DND-41 (cell line): ENCODE data around the gene TTC28.

Experiments used
- EZH2 ChIP-seq: IDR thresholded peaks from 3 replicates; pipeline ENCODE4 v1.6.1; 2012; ENCODE audit warnings: borderline replicate concordance, low read depth, mild to moderate bottlenecking, moderate library complexity, low read length, inconsistent platforms; ENCODE audit not compliant: severe bottlenecking
- TF ChIP-seq, protein P1 (sequence below): IDR thresholded peaks from 2 replicates; pipeline ENCODE4 v1.5.1; 2012; ENCODE audit warnings: borderline replicate concordance, low read length, moderate library complexity, mild to moderate bottlenecking; ENCODE audit not compliant: poor library complexity, severe bottlenecking; ENCODE audit errors: extremely low read depth

- TF ChIP-seq, protein P1, sequence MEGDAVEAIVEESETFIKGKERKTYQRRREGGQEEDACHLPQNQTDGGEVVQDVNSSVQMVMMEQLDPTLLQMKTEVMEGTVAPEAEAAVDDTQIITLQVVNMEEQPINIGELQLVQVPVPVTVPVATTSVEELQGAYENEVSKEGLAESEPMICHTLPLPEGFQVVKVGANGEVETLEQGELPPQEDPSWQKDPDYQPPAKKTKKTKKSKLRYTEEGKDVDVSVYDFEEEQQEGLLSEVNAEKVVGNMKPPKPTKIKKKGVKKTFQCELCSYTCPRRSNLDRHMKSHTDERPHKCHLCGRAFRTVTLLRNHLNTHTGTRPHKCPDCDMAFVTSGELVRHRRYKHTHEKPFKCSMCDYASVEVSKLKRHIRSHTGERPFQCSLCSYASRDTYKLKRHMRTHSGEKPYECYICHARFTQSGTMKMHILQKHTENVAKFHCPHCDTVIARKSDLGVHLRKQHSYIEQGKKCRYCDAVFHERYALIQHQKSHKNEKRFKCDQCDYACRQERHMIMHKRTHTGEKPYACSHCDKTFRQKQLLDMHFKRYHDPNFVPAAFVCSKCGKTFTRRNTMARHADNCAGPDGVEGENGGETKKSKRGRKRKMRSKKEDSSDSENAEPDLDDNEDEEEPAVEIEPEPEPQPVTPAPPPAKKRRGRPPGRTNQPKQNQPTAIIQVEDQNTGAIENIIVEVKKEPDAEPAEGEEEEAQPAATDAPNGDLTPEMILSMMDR: no peak
- TF ChIP-seq EZH2: no peak
These were observed 745.6 kb downstream of the TTC28 start for GRCh38 chr22:27934069-27934468.
